SK-N-SH treated with all-trans-retinoic acid at 6 μM for 48 hours (cell line): ENCODE data around the gene PRSS53.

Experiments used
- ATAC-seq: fragments of 200-7000 bp; cut with Tn5 transposase; 3 replicates; pipeline ENCODE4 v1.9.1; 2020; ENCODE audit warnings: mild to moderate bottlenecking, moderate library complexity
- ARNTL ChIP-seq: fragments of 450-650 bp; formaldehyde crosslinking; IDR thresholded peaks from 2 replicates; pipeline ENCODE4 v1.5.0; 2020; ENCODE audit warnings: low read depth, mild to moderate bottlenecking, moderate library complexity, borderline replicate concordance
- BACH2 ChIP-seq: fragments of 250-450 bp; sonication (Bioruptor Pico); IDR thresholded peaks from 2 replicates; pipeline ENCODE4 v1.9.0; 2021; ENCODE audit warnings: mild to moderate bottlenecking, borderline replicate concordance
- ESRRG ChIP-seq: fragments of 250-450 bp; sonication (Bioruptor Pico); IDR thresholded peaks from 2 replicates; pipeline ENCODE4 v1.6.1; 2021; ENCODE audit warnings: mild to moderate bottlenecking
- GLIS3 ChIP-seq: fragments of 250-450 bp; sonication (Bioruptor Pico); IDR thresholded peaks from 2 replicates; pipeline ENCODE4 v1.5.0; 2020; ENCODE audit warnings: mild to moderate bottlenecking, moderate library complexity
- ISL1 ChIP-seq: fragments of 250-450 bp; sonication (Bioruptor Pico); IDR thresholded peaks from 2 replicates; pipeline ENCODE4 v2.1.2; 2022; ENCODE audit warnings: mild to moderate bottlenecking, moderate library complexity
- OSR1 ChIP-seq: fragments of 250-450 bp; sonication (Bioruptor Pico); IDR thresholded peaks from 2 replicates; pipeline ENCODE4 v1.8.0; 2022; ENCODE audit warnings: moderate library complexity, mild to moderate bottlenecking, inconsistent platforms
- PPARA ChIP-seq: fragments of 250-450 bp; sonication (Bioruptor Pico); IDR thresholded peaks from 2 replicates; pipeline ENCODE4 v1.5.0; 2020; ENCODE audit warnings: mild to moderate bottlenecking, borderline replicate concordance
- RARB ChIP-seq: fragments of 250-450 bp; sonication (Bioruptor Pico); IDR thresholded peaks from 2 replicates; pipeline ENCODE4 v1.8.0; 2021; ENCODE audit warnings: mild to moderate bottlenecking, moderate library complexity
- SNAI2 ChIP-seq: fragments of 250-450 bp; sonication (Bioruptor Pico); IDR thresholded peaks from 2 replicates; pipeline ENCODE4 v1.5.0; 2020; ENCODE audit warnings: mild to moderate bottlenecking, moderate library complexity
- TOX ChIP-seq: fragments of 250-450 bp; sonication (Bioruptor Pico); IDR thresholded peaks from 2 replicates; pipeline ENCODE4 v1.8.0; 2021; ENCODE audit warnings: mild to moderate bottlenecking, moderate library complexity, borderline replicate concordance
- ZC3H10 ChIP-seq: fragments of 250-450 bp; sonication (Bioruptor Pico); IDR thresholded peaks from 2 replicates; pipeline ENCODE4 v1.5.1; 2021; ENCODE audit warnings: mild to moderate bottlenecking, moderate library complexity
- ZFP3 ChIP-seq: fragments of 250-450 bp; sonication (Bioruptor Pico); IDR thresholded peaks from 2 replicates; pipeline ENCODE4 v1.5.0; 2020; ENCODE audit warnings: mild to moderate bottlenecking, moderate library complexity
- ZFP30 ChIP-seq: fragments of 450-650 bp; formaldehyde crosslinking; IDR thresholded peaks from 2 replicates; pipeline ENCODE4 v1.5.0; 2022; ENCODE audit warnings: mild to moderate bottlenecking, moderate library complexity
- ZNF565 ChIP-seq: fragments of 450-650 bp; formaldehyde crosslinking; conservative IDR thresholded peaks from 2 replicates; pipeline ENCODE4 v1.5.0; 2020; ENCODE audit warnings: low read depth, mild to moderate bottlenecking, moderate library complexity
- ZNF70 ChIP-seq: fragments of 450-650 bp; formaldehyde crosslinking; IDR thresholded peaks from 2 replicates; pipeline ENCODE4 v1.5.0; 2020; ENCODE audit warnings: mild to moderate bottlenecking, moderate library complexity
- ZNF8 ChIP-seq: fragments of 450-650 bp; formaldehyde crosslinking; IDR thresholded peaks from 2 replicates; pipeline ENCODE4 v1.5.0; 2020; ENCODE audit warnings: mild to moderate bottlenecking, moderate library complexity
- TF ChIP-seq, protein P1 (sequence below): fragments of 250-450 bp; sonication (Bioruptor Pico); IDR thresholded peaks from 2 replicates; pipeline ENCODE4 v1.5.1; 2021; ENCODE audit warnings: mild to moderate bottlenecking, moderate library complexity
- TF ChIP-seq, protein P2 (sequence below): fragments of 250-450 bp; sonication (Bioruptor Pico); IDR thresholded peaks from 2 replicates; pipeline ENCODE4 v1.5.1; 2020; ENCODE audit warnings: low read depth, mild to moderate bottlenecking, moderate library complexity
- TF ChIP-seq, protein P3 (sequence below): fragments of 250-450 bp; sonication (Bioruptor Pico); IDR thresholded peaks from 2 replicates; pipeline ENCODE4 v1.8.0; 2020; ENCODE audit warnings: mild to moderate bottlenecking, moderate library complexity, borderline replicate concordance
- TF ChIP-seq, protein P4 (sequence below): fragments of 250-450 bp; sonication (Bioruptor Pico); IDR thresholded peaks from 2 replicates; pipeline ENCODE4 v1.5.0; 2020; ENCODE audit warnings: mild to moderate bottlenecking, moderate library complexity

PRSS53 gene

DNA sequence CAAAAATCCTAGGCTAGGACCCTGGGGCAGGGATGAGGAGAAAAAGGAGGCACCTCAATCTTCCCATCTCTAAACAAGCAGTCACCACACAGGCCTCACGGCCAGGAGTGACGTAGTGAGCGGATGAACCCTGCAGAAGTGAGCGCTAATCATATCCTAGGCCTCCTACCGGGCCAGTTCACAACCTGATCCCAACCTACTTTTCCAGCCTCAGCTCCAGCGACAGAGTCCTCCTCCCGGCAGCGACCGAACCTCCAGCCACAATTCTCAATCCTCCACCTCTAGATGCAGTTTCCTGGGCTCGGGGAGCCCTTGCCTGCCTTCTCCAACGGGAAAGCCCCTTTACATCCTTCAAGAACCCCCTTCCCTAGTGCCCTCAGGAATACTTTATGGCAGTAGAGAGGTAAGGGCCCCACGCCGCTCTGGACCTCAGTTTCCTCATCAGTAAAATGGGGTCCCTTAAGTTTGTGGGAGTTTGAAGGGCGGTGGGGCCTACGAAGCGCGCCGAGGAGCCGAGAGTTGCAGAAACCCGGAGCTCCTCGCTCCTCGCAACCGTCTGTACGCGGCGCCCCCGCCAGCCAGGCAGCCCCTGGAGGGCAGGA lies 16.1 kb downstream of the PRSS53 start:
- ATAC-seq, result peak; percentile 14
- no peak for TF ChIP-seq ZFP3 (CRISPR knock-in tag)

DNA sequence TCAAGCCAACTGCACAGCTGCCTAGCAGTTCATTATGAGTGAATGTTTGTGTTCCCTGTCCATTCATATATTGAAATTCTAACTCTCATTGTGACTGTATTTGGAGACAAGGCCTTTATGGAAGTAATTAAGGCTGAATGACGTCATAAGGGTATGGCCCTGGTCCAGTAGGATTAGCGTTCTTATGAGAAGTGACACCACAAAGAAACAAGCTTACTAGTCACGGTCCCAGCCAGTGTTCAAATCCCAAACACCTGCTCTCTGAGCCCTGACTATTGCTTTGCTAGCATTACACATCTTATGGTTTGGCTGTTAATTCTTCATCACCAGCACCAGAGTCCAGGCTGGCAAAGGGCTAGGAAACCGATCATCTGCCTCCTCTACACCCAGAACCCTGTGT lies 16.9 kb downstream of the PRSS53 start:
- TF ChIP-seq RARB (CRISPR knock-in tag) (no peak), ESRRG (CRISPR knock-in tag) (no peak)
- ATAC-seq, result no peak

DNA sequence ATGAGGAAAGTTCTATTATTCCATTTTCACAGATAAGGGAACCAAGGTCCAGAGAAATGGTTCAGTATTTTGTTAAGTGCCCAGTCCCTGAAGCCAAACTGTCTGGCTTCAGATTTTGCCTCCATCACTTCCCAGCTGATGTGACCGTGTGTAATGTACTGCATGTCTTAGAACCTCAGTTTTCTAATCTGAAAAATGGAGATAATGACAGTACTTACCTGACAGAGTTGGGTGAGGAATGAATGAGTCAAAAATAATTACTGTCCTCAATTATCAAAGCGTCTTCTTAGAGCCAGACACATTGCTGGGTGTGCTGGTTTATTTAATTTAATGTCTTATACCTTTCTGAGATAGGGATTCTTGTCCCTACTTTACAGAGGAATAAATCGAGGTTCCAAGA lies 21.4 kb downstream of the PRSS53 start:
- TF ChIP-seq ZNF8 (no peak), SNAI2 (CRISPR knock-in tag) (no peak), RARB (CRISPR knock-in tag) (no peak), ZFP3 (CRISPR knock-in tag) (no peak), TOX (CRISPR knock-in tag) (no peak), ARNTL (CRISPR knock-in tag) (no peak), ZNF70 (no peak), ISL1 (no peak), GLIS3 (CRISPR knock-in tag) (no peak), ESRRG (CRISPR knock-in tag) (no peak)
- TF ChIP-seq, protein P1, sequence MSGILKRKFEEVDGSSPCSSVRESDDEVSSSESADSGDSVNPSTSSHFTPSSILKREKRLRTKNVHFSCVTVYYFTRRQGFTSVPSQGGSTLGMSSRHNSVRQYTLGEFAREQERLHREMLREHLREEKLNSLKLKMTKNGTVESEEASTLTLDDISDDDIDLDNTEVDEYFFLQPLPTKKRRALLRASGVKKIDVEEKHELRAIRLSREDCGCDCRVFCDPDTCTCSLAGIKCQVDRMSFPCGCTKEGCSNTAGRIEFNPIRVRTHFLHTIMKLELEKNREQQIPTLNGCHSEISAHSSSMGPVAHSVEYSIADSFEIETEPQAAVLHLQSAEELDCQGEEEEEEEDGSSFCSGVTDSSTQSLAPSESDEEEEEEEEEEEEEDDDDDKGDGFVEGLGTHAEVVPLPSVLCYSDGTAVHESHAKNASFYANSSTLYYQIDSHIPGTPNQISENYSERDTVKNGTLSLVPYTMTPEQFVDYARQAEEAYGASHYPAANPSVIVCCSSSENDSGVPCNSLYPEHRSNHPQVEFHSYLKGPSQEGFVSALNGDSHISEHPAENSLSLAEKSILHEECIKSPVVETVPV, result no peak
- TF ChIP-seq, protein P2, sequence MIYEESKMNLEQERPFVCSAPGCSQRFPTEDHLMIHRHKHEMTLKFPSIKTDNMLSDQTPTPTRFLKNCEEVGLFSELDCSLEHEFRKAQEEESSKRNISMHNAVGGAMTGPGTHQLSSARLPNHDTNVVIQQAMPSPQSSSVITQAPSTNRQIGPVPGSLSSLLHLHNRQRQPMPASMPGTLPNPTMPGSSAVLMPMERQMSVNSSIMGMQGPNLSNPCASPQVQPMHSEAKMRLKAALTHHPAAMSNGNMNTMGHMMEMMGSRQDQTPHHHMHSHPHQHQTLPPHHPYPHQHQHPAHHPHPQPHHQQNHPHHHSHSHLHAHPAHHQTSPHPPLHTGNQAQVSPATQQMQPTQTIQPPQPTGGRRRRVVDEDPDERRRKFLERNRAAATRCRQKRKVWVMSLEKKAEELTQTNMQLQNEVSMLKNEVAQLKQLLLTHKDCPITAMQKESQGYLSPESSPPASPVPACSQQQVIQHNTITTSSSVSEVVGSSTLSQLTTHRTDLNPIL (CRISPR knock-in tag), result no peak
- TF ChIP-seq, protein P3, sequence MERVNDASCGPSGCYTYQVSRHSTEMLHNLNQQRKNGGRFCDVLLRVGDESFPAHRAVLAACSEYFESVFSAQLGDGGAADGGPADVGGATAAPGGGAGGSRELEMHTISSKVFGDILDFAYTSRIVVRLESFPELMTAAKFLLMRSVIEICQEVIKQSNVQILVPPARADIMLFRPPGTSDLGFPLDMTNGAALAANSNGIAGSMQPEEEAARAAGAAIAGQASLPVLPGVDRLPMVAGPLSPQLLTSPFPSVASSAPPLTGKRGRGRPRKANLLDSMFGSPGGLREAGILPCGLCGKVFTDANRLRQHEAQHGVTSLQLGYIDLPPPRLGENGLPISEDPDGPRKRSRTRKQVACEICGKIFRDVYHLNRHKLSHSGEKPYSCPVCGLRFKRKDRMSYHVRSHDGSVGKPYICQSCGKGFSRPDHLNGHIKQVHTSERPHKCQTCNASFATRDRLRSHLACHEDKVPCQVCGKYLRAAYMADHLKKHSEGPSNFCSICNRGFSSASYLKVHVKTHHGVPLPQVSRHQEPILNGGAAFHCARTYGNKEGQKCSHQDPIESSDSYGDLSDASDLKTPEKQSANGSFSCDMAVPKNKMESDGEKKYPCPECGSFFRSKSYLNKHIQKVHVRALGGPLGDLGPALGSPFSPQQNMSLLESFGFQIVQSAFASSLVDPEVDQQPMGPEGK (CRISPR knock-in tag), result no peak
- TF ChIP-seq, protein P4, sequence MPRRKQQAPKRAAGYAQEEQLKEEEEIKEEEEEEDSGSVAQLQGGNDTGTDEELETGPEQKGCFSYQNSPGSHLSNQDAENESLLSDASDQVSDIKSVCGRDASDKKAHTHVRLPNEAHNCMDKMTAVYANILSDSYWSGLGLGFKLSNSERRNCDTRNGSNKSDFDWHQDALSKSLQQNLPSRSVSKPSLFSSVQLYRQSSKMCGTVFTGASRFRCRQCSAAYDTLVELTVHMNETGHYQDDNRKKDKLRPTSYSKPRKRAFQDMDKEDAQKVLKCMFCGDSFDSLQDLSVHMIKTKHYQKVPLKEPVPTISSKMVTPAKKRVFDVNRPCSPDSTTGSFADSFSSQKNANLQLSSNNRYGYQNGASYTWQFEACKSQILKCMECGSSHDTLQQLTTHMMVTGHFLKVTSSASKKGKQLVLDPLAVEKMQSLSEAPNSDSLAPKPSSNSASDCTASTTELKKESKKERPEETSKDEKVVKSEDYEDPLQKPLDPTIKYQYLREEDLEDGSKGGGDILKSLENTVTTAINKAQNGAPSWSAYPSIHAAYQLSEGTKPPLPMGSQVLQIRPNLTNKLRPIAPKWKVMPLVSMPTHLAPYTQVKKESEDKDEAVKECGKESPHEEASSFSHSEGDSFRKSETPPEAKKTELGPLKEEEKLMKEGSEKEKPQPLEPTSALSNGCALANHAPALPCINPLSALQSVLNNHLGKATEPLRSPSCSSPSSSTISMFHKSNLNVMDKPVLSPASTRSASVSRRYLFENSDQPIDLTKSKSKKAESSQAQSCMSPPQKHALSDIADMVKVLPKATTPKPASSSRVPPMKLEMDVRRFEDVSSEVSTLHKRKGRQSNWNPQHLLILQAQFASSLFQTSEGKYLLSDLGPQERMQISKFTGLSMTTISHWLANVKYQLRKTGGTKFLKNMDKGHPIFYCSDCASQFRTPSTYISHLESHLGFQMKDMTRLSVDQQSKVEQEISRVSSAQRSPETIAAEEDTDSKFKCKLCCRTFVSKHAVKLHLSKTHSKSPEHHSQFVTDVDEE (CRISPR knock-in tag), result no peak
- no peak for ATAC-seq

DNA sequence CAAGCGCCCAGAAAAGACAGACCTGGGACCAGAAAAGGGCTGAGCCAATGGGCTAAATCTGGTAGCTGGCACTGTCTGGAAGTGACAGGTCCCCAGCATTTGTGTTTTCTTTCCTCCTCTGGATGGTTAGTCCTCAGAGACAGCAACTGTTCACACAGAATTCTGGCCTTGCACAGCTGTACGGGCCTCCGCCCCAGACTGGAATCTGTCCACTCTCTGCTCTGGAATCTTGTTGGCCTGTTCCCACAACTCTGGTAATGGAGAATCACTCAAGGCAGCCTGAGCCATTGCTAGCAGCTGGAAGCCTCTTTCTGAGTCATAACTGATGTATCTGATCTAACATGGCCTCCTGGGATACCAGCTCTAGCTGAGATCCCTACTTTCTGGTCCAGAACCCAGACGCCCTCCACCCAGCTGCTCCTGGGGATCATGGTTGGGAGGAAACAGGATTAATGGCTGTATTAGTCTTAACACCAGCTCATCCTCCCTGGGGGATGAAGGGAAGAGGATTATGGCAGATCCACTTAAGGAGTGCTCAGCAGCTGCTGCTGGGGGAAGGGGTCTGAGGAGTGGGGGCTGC lies 23.8 kb downstream of the PRSS53 start:
- ATAC-seq, result peak; percentile 87
- TF ChIP-seq TOX (CRISPR knock-in tag) (no peak), ZC3H10 (CRISPR knock-in tag) (no peak), OSR1 (CRISPR knock-in tag) (no peak), BACH2 (CRISPR knock-in tag) (no peak), ESRRG (CRISPR knock-in tag) (no peak), ZNF8 (no peak), RARB (CRISPR knock-in tag) (no peak), PPARA (CRISPR knock-in tag) (no peak), ZFP30 (CRISPR knock-in tag) (no peak), ISL1 (no peak), ZNF70 (no peak), ZNF565 (no peak)
- TF ChIP-seq, protein P3 (CRISPR knock-in tag), result no peak
- TF ChIP-seq, protein P4 (CRISPR knock-in tag), result no peak
- TF ChIP-seq, protein P1, result no peak
